Activated naive CD4-positive, alpha-beta T cell (primary cell): ENCODE measurements around the gene NVL.
"Not testable (repeated sequence)": the region's sequence is repeated elsewhere in the genome, so short reads cannot be mapped to it uniquely, and the experiment has no call there.

Experiments used
- DNase-seq, 4 experiments: peaks; one replicate each; lab custom pipeline; 2025; lab: John Stamatoyannopoulos, UW

Gene NVL

DNA sequence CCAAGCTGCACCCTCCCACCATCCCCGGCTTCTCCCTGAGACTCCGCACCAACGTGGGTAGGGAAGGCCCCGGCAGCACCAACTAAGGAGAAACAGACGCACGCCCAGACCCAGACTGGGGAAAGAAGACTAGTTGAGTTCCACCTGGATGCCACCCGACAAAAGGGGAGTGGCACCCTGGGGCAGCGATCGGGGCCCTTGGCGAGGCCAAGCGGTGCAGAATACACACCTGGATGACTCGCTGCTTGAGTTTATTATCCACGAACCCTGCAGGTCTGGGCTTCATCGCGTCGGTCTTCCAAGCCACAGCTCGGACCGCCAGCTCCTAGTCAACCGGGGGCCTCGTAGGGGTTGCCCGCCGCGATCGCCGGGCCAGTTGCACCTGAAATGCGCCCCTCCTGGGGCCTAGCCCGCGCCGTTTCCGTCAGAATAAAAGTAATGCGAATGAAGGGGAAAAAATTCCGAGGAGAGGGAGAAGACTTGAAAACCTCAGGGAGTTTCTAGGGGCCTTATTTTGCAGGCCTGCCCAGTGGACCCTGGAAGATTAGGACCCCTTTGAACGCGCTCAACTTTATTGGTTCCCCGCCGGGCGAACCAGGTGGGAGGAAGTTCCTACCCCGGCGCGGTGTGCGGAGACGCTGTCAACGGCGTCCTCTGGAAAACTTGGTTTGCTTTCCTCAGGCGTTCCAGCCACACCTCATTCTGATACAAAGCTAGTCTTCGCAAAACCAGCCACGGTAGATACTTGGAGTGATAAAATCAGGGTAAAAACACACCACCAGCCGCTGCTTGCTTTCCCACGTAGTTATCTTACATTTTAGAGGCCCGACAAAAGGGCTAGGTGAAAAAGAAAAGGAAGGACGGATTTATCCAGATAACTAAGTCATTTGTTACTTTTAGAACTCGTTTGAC is at the start of gene NVL:
TSS of gene NVL (minus strand) at position 331 of the 912 bp plus-strand sequence. CDS start at position 286, 45 bp downstream.
- peak; percentile 39 to 82 (median 72) for DNase-seq

- DNase-seq = no peak
Measured at GRCh38 chr1:224378855-224379631, 49.1 kb upstream of the NVL start.

GRCh38 chr1:224377676-224378006 is 47.7 kb upstream of the NVL start:
- no peak for DNase-seq

DNA sequence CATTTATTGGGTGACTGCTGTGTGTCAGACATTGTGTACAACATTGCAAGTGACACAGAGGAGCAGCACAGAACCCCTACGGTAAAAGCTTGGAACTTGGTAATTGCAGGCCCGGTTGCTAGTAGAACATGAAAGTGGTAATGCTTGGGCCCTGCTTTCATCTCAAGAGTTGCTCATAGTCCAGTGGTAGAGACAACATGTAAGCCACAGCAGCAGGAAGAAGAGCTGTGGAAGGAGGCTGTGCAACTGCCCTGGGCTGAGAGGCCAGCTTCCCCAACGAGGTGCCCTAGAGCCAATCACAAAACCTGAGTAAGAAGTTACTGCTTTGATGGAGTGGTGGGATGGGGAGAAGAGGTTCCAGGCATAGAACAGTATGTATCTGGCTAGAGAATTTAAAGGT is 45.1 kb upstream of the NVL start:
- no peak for DNase-seq

DNA sequence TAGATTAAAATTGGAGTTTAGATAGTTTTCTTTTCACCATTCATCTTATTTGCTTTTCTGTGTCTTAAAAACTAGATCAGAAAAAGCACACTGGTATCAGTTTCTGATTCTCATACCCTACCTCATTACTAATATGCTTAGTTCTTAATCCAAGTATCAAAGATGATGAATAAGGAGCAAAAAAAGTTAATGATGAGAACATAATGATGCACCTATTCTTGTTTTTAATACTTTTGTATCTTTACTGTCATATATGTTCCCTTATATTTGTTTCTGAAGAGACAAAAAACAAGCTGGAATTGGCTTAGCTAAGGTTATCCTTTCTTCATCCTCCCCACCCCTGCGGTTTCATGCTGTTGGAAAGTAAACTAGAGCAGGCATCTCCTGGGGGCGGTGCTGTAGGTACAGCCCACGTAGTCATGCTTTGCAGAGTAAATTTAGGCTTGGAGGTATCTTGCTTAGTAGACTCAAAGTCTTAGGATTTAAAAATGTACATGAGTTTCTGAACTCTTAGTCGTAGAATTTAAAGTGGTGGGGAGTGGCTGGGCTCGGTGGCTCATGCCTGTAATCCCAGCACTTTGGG is 43.1 kb upstream of the NVL start:
- DNase-seq = no peak

DNA sequence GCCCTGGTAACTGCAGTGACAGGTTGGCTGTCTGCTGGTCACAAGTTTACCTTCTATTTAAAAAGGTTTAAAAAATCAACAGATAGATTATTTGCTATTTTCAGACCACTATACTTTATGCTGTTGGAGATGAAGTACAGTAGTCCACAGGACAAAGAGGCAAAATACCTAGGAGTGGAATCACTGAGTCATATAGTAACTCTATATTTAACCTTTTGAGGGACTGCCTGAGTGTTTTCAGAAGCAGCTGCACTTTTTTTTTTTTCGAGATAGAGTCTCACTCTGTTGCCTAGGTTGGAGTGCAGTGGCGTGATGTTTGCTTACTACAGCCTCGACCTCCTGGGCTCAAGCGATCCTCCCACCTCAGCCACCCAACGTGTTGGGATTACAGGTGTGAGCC is 38.4 kb upstream of the NVL start:
- DNase-seq = no peak

DNA sequence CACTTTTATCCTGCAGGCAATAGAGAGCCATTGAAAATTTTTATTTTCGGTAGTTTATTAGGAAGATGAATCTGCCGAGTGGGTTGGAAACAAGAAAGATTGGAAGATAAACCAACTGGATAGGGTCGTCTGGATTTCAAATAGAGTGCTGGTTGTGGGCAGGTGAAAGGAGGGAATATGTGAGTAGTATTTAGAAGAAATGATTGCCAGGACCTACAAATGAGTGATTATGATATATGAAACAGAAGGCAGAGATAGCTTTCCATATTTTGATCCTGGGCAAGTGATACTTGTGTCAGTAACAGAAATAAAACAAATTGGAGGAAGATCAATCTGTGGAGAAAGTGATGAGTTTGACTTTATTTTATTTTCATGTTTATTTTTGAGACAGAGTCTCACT is 29.2 kb upstream of the NVL start:
- no peak for DNase-seq

- no peak for DNase-seq
Measured at GRCh38 chr1:224358237-224358636, 28.3 kb upstream of the NVL start.

DNA sequence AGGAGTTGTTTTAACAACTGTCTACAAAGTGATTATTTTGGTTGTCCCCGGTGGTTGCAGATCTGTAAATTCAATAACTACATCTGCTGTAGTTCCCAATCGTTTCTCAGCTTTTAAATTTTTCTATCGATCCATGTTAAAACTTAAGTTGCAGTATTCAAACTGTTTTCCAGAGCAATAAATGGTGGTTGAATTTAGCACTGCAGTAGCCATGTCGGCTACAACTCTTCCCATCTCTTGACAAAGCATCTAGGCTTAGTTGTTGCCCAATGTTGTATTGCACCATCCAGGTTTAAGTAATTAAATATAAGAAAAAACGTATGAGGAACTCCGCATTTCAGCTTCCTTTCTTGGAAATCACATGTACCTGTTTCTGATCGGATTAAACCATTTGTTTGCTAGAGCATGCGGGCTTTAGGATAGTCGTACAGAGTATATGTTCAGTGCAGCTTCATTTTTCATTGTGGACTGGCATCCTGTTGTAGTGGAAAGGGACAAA is 27.7 kb upstream of the NVL start:
- DNase-seq = no peak

DNA sequence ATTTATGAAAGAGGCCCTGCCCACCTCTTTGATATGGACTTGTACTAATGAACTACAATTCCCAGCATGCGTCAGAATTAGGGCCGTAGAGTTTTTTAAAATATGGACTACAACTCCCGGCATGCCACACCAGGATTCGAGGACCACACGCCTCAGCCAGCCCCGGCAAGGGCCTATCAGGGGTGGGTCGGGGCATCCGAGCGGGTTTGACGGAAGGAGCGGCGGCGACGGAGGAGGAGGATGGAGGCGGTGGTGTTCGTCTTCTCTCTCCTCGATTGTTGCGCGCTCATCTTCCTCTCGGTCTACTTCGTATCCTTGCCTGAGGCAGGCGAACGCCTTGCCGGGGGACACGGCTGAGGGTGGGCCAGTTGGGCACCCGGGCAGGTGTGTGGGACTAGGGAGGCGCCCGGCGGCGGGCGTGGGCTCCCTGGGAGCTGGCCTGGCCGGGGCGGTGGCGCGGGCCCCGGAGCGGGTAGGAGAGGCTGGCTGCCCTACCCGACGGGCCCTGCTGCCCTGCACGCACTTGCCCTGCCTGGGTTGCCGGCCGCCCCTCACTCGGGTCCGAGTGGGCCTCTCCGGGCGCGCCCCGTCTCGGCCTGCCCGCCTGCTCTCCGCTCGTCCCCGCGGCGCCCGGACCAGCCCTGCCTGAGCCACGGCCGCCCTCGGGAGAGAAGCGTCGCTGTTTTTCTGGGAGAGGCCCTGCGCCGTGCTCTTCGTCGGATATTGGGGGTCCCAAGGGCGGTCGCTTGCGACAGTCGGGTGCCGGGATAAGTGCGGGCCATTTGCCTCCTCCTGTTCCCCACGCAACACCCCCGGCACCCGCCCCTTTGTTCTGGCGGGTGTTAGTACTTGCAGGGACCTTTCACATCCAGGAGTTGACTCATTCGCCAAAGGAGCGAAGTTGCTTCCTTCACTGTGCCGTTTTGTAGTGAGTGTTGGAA is 27.0 kb upstream of the NVL start, which contains the start of gene CNIH4:
TSS of gene CNIH4 (plus strand) at position 195 of the 941 bp plus-strand sequence. CDS start at position 241, 46 bp downstream.
- DNase-seq = peak; percentile 65 to 83 (median 72)

GRCh38 chr1:224353975-224354925 is 24.3 kb upstream of the NVL start:
- DNase-seq = no peak

- not testable (repeated sequence) for DNase-seq
Measured at GRCh38 chr1:224352436-224353085, 22.6 kb upstream of the NVL start.

DNA sequence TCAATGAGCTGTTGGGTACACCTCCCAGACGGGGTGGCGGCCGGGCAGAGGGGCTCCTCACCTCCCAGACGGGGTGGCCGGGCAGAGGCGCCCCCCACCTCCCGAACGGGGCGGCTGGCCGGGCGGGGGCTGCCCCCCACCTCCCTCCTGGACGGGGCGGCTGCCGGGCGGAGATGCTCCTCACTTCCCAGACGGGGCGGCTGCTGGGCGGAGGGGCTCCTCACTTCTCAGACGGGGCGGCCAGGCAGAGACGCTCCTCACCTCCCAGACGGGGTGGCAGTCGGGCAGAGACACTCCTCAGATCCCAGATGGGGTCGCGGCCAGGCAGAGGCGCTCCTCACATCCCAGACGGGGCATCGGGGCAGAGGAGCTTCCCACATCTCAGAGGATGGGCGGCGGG is 19.7 kb upstream of the NVL start:
- not testable (repeated sequence) for DNase-seq

DNA sequence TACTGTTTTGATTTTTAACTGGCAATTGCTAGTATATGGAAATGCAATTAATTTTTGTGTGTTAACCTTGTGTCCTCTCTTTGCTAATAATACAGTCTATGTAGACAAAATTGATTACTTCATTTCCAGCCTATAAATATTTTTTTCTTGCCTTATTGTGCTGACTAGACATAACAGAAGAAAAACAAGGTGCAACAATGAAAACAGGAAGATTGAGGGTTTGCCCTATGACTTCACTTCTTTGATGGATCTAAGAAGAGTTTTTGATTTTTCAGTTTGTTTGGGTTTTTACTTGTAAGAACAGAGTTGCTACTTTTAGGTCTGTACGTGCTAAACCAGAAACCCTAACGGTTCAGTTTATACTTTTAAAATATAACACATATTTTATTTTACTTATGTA is 18.2 kb upstream of the NVL start:
- DNase-seq = no peak

DNA sequence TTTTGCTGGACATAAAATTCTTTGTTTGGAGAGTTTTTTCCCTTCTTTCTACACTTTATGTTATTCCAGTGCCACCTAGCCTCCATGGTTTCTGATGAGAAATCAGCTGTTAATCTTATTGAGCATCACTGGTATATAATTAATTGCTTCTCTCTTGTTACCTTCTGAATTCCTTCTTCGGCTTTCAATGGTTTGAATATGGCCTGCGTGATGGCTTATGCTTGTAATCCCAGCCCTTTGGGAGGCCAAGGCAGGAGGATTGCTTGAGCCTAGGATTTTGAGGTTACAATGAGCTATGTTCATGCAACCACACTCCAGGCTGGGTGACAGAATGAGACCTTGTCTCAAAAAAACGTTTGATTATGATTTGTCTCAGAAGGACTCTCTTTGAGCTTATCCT is 13.7 kb upstream of the NVL start:
- DNase-seq = no peak

- peak in 2 of 4 experiments; percentile 21 to 40 for DNase-seq
Measured at GRCh38 chr1:224340453-224341384, 10.7 kb upstream of the NVL start.

DNA sequence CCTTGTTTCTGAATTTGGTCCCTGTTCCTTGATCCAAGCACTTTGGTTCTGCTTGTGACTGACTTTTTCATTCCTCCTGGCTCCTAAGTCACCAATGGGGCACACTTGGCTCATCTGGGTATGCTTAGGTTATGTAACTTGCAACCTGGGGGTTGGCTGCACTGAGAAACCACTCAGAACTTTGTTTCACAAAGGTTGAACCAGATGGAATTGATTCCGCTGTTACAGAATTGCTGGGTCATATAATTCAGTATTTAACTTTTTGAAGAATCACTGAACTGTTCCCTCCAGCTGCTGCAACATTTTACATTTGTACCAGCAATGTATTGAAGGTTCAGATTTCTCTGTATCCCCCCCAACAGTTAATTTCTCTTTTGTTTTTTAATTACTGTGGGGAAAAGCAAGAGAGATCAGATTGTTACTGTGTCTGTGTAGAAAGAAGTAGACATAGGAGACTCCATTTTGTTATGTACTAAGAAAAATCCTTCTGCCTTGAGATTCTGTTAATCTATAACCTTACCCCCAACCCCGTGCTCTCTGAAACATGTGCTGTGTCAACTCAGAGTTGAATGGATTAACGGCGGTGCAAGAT is 9.6 kb upstream of the NVL start:
- DNase-seq = no peak
